RWPE2 (cell line): ENCODE results near the gene USP6NL.
A peak's percentile ranks its signal among the peaks of the same experiment; 100 is the strongest.
"Not testable (repeated sequence)": the region's sequence is repeated elsewhere in the genome, so short reads cannot be mapped to it uniquely, and the experiment has no call there.

Experiments
- ATAC-seq: fragments of 200-7000 bp; cut with Tn5 transposase; 3 replicates; pipeline ENCODE4 v1.9.1; 2021; ENCODE audit warnings: low read depth
- DNase-seq: peaks from one replicate; pipeline ENCODE4 v3.0.0-alpha.2; 2020; ENCODE audit warnings: low spot score
- H3K27ac ChIP-seq: fragments of 450-650 bp; 2 replicates; pipeline ENCODE4 v1.5.1; 2017; ENCODE audit warnings: mild to moderate bottlenecking; ENCODE audit not compliant: poor library complexity, severe bottlenecking
- H3K27me3 ChIP-seq: fragments of 250-450 bp; sonication (Bioruptor Pico); 2 replicates; pipeline ENCODE4 v1.5.1; 2021; ENCODE audit warnings: mild to moderate bottlenecking, moderate library complexity; ENCODE audit not compliant: insufficient read depth, poor library complexity, severe bottlenecking
- H3K36me3 ChIP-seq: fragments of 250-450 bp; sonication (Bioruptor Pico); 2 replicates; pipeline ENCODE4 v1.5.1; 2020; ENCODE audit warnings: low read depth, mild to moderate bottlenecking, moderate library complexity
- H3K4me1 ChIP-seq: fragments of 250-450 bp; sonication (Bioruptor Pico); 2 replicates; pipeline ENCODE4 v1.5.1; 2021; ENCODE audit warnings: mild to moderate bottlenecking, moderate library complexity; ENCODE audit not compliant: insufficient read depth, poor library complexity, severe bottlenecking
- H3K4me3 ChIP-seq: fragments of 250-450 bp; sonication (Bioruptor Pico); 2 replicates; pipeline ENCODE4 v1.5.1; 2021; ENCODE audit warnings: mild to moderate bottlenecking, moderate library complexity; ENCODE audit not compliant: severe bottlenecking
- H3K9me3 ChIP-seq: fragments of 250-450 bp; sonication (Bioruptor Pico); 2 replicates; pipeline ENCODE4 v1.5.1; 2021; ENCODE audit warnings: mild to moderate bottlenecking, moderate library complexity; ENCODE audit not compliant: severe bottlenecking
- CTCF ChIP-seq: fragments of 450-650 bp; IDR thresholded peaks from one replicate; pipeline ENCODE4 v1.5.1; 2017; ENCODE audit warnings: mild to moderate bottlenecking, moderate library complexity; ENCODE audit not compliant: poor library complexity, severe bottlenecking

The USP6NL gene

GRCh38 chr10:11498399-11498798 is 113.1 kb downstream of the USP6NL start:
- ATAC-seq (no peak), DNase-seq (no peak)
- Histone ChIP-seq H3K4me1 (no peaks in the 10 kb centered on the region), H3K9me3 (no peaks in the 10 kb centered on the region), H3K36me3 (no peaks in the 10 kb centered on the region; the same call in 1 of the 2 replicates), H3K4me3 (no peak overlapping the region), H3K27me3 (no peaks in the 10 kb centered on the region), H3K27ac (no peak overlapping the region)
- TF ChIP-seq CTCF: no peak

DNA sequence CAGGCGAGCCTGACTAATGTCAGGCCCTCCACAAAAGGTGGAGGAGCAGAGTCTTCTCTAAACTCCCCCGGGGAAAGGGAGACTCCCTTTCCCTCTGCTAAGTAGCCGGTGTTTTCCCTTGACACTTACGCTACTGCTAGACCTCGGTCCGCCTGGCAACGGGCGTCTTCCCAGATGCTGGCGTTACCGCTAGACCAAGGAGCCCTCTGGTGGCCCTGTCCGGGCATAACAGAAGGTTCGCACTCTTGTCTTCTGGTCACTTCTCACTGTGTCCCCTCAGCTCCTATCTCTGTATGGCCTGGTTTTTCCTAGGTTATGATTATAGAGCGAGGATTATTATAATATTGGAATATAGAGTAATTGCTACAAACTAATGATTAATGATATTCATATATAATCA is 116.5 kb downstream of the USP6NL start:
- peak; percentile 50 for TF ChIP-seq CTCF
- not testable (repeated sequence) for H3K4me1 ChIP-seq, H3K36me3 ChIP-seq, H3K27me3 ChIP-seq, H3K9me3 ChIP-seq, DNase-seq, ATAC-seq, H3K27ac ChIP-seq, H3K4me3 ChIP-seq

DNA sequence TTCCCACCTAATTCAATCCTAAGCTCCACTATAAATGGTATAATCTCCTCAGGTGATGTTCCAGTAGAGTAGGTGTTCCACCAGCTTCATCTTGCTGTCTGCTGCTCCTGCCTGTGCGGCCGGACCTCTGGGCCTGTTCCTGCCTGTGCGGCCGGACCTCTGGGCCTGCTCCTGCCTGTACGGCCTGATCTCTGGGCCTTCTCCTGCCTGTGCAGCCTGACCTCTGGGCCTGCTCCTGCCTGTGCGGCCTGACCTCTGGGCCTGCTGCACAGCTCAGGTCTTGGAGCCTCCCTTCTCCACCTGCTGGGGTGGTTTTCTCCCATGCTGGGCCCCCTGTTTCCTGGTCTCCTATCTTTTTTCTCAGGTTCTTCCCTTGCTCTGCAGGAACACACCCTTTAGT is 117.8 kb downstream of the USP6NL start:
- Histone ChIP-seq H3K36me3 (no peaks in the 10 kb centered on the region), H3K27me3 (no peaks in the 10 kb centered on the region), H3K27ac (no peak overlapping the region), H3K4me3 (no peak overlapping the region), H3K4me1 (no peaks in the 10 kb centered on the region), H3K9me3 (no peaks in the 10 kb centered on the region)
- DNase-seq (no peak), ATAC-seq (no peak)
- no peak for TF ChIP-seq CTCF

GRCh38 chr10:11491087-11491486 is 120.4 kb downstream of the USP6NL start:
- Histone ChIP-seq H3K4me1 (no peaks in the 10 kb centered on the region), H3K27me3 (no peaks in the 10 kb centered on the region), H3K27ac (no peak overlapping the region), H3K4me3 (no peak overlapping the region), H3K9me3 (no peaks in the 10 kb centered on the region), H3K36me3 (no peaks in the 10 kb centered on the region)
- DNase-seq: no peak
- no peak for ATAC-seq
- no peak for TF ChIP-seq CTCF

DNA sequence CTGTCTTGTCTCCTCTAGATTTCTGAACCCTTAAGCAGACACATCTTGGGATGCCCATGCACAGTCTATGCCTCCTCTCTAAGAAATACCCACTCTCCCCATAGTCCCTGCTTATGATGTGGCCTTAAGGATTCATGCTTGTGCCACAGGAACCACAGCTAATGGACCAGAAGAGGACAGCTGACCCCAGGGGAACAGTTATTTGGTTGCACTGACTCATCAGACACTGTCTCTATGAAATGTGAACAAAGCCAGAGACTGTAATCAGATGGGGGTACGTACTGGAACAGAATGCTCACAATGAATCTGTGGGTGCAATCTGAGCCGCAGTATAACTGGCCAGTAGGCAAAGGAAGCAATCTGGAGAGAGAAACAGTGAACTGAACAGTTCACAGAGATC is 121.9 kb downstream of the USP6NL start:
- ATAC-seq (no peak), DNase-seq (no peak)
- Histone ChIP-seq H3K36me3 (peaks cover 10% of the 10 kb centered on the region), H3K27me3 (no peaks in the 10 kb centered on the region), H3K9me3 (no peaks in the 10 kb centered on the region), H3K4me1 (no peaks in the 10 kb centered on the region), H3K4me3 (no peak overlapping the region), H3K27ac (no peak overlapping the region)
- no peak for TF ChIP-seq CTCF
